HepG2 (cell line): ENCODE measurements around the gene TOLLIP. TPM values are rescaled to one million over a fixed set of nuclear protein-coding genes. Genes with fewer than 3 reads are reported as not detected.
A peak's percentile ranks its signal among the peaks of the same experiment; 100 is the strongest.

Source experiments
- AFF4 ChIP-seq: sonication (generic); formaldehyde crosslinking; IDR thresholded peaks from 2 replicates; pipeline ENCODE4 v1.4.0; 2020; ENCODE audit warnings: missing genetic modification reagents
- AHR ChIP-seq: IDR thresholded peaks from 2 replicates; pipeline ENCODE4 v1.6.1; 2018; ENCODE audit warnings: missing genetic modification reagents, missing compliant biosample characterization
- ATF1 ChIP-seq: IDR thresholded peaks from 2 replicates; pipeline ENCODE4 v1.6.1; 2016; ENCODE audit warnings: mild to moderate bottlenecking, control low read depth
- CBX2 ChIP-seq, 2 experiments: fragments of 200-600 bp in 1 of 2; sonication (generic); formaldehyde crosslinking in 1 of 2; IDR thresholded peaks; 2 replicates each; pipeline versions ENCODE4 v1.7.0 to v1.8.1; 2018 to 2022; ENCODE audit warnings: low read depth in 2 of 2, low read length in 1 of 2, mild to moderate bottlenecking in 1 of 2, missing genetic modification reagents in 1 of 2
- CREM ChIP-seq, 2 experiments: sonication (generic) in 1 of 2; formaldehyde crosslinking in 1 of 2; IDR thresholded peaks; 2 replicates each; pipeline versions ENCODE4 v1.4.0 to v1.6.1; 2016 to 2020; ENCODE audit warnings: antibody characterized with exemption in 1 of 2, mild to moderate bottlenecking in 1 of 2, missing genetic modification reagents in 1 of 2
- HNRNPK ChIP-seq: fragments of 200-400 bp; formaldehyde crosslinking; IDR thresholded peaks from 2 replicates; pipeline ENCODE4 v1.6.1; 2018; ENCODE audit warnings: low read length, low read depth, moderate library complexity, mild to moderate bottlenecking; ENCODE audit not compliant: poor library complexity, severe bottlenecking
- IKZF1 ChIP-seq: fragments of 450-650 bp; IDR thresholded peaks from 2 replicates; pipeline ENCODE4 v1.7.1; 2016
- MED8 ChIP-seq: sonication (generic); formaldehyde crosslinking; IDR thresholded peaks from 2 replicates; pipeline ENCODE4 v1.8.1; 2023; ENCODE audit warnings: mild to moderate bottlenecking, missing genetic modification reagents; ENCODE audit not compliant: insufficient replicate concordance
- MTF1 ChIP-seq: sonication (generic); formaldehyde crosslinking; IDR thresholded peaks from 2 replicates; pipeline ENCODE4 v1.5.0; 2020; ENCODE audit warnings: missing genetic modification reagents
- SIX4 ChIP-seq: sonication (generic); formaldehyde crosslinking; IDR thresholded peaks from 2 replicates; pipeline ENCODE4 v1.4.0; 2020; ENCODE audit warnings: missing genetic modification reagents
- SMARCE1 ChIP-seq: fragments of 450-650 bp; IDR thresholded peaks from 2 replicates; pipeline ENCODE4 v1.6.1; 2017; ENCODE audit warnings: borderline replicate concordance
- SP140L ChIP-seq: sonication (generic); formaldehyde crosslinking; IDR thresholded peaks from 2 replicates; pipeline ENCODE4 v1.4.0; 2020; ENCODE audit warnings: missing genetic modification reagents, borderline replicate concordance
- STAG1 ChIP-seq: sonication (generic); formaldehyde crosslinking; IDR thresholded peaks from 2 replicates; pipeline ENCODE4 v1.4.0; 2020; ENCODE audit warnings: missing genetic modification reagents
- TEAD3 ChIP-seq: optimal IDR thresholded peaks from 2 replicates; pipeline ENCODE3; 2016; ENCODE audit warnings: borderline replicate concordance
- U2AF1 ChIP-seq: fragments of 200-400 bp; formaldehyde crosslinking; optimal IDR thresholded peaks from 2 replicates; pipeline ENCODE3; 2017; ENCODE audit warnings: mild to moderate bottlenecking, low read depth, low read length
- ZBTB49 ChIP-seq: sonication (generic); formaldehyde crosslinking; IDR thresholded peaks from 2 replicates; pipeline ENCODE4 v1.4.0; 2020; ENCODE audit warnings: missing genetic modification reagents, borderline replicate concordance
- ZFYVE20 ChIP-seq: sonication (generic); formaldehyde crosslinking; IDR thresholded peaks from 2 replicates; pipeline ENCODE4 v1.8.0; 2023; ENCODE audit warnings: low read depth, mild to moderate bottlenecking, moderate library complexity, missing genetic modification reagents, borderline replicate concordance
- ZNF136 ChIP-seq: sonication (generic); formaldehyde crosslinking; IDR thresholded peaks from 2 replicates; pipeline ENCODE4 v1.8.1; 2022; ENCODE audit warnings: low read depth, mild to moderate bottlenecking, moderate library complexity, missing genetic modification reagents
- ZNF557 ChIP-seq: sonication (generic); formaldehyde crosslinking; IDR thresholded peaks from 2 replicates; pipeline ENCODE4 v1.4.0; 2020; ENCODE audit warnings: missing genetic modification reagents
- ZNF614 ChIP-seq: IDR thresholded peaks from 2 replicates; pipeline ENCODE4 v1.6.1; 2018; ENCODE audit warnings: missing biosample characterization, missing genetic modification reagents, inconsistent platforms, borderline replicate concordance
- ZNF724P ChIP-seq: sonication (generic); formaldehyde crosslinking; IDR thresholded peaks from 2 replicates; pipeline ENCODE4 v1.8.0; 2022; ENCODE audit warnings: missing genetic modification reagents, borderline replicate concordance
- ZNF746 ChIP-seq: sonication (generic); formaldehyde crosslinking; IDR thresholded peaks from 2 replicates; pipeline ENCODE4 v1.8.0; 2022; ENCODE audit warnings: mild to moderate bottlenecking, missing genetic modification reagents
- ZNF775 ChIP-seq: sonication (generic); formaldehyde crosslinking; IDR thresholded peaks from 2 replicates; pipeline ENCODE4 v1.4.0; 2020; ENCODE audit warnings: missing genetic modification reagents, mild to moderate bottlenecking, moderate library complexity, borderline replicate concordance
- polyA plus RNA-seq, 8 experiments: library from polyadenylated mRNA; depleted of rRNA in 3 of 8; stranded (reverse) in 7 of 8; unstranded in 1 of 8; fragments of >200 nt; fragmentation: Illumina TruSeq in 4 of 8; extraction: Trizol in 4 of 8; gene quantifications; 2 replicates each; pipeline versions ENCODE4 v1.2.1 to v1.2.3, GENCODE V29; 2011 to 2016; ENCODE audit warnings: low read depth in 4 of 8, missing spikeins in 1 of 8, mixed read lengths in 1 of 8; ENCODE audit not compliant: insufficient read depth in 1 of 8
- total RNA-seq, 5 experiments: library from RNA; depleted of rRNA; stranded (reverse); fragments of >200 nt; fragmentation: Illumina TruSeq; extraction: Trizol; gene quantifications; 2 replicates each; pipeline ENCODE4 v1.2.3, GENCODE V29; 2016; ENCODE audit warnings: low read depth in 1 of 5

TOLLIP gene
- total and polyA plus RNA-seq, 2 of the 13 experiments (the other 11 are each of a cell fraction or from before 2014, with no cell fraction given): 25.9 to 47.5 TPM

GRCh38 chr11:1262172-1263006 lies 47.0 kb downstream of the TOLLIP start (continued):
- TF ChIP-seq ZFYVE20 (CRISPR knock-in tag): no peak
- TF ChIP-seq TEAD3: peak; percentile 65
- no peak for TF ChIP-seq ZBTB49 (CRISPR knock-in tag)
- TF ChIP-seq ZNF724P (CRISPR knock-in tag): no peak
- TF ChIP-seq SIX4 (CRISPR knock-in tag): no peak
- 0 out of 2 replicates have a peak, but pooled peaks have one; percentile 45 for TF ChIP-seq ZNF136 (CRISPR knock-in tag)
- no peak for TF ChIP-seq SMARCE1
- TF ChIP-seq IKZF1: no peak
- TF ChIP-seq MTF1: no peak
- TF ChIP-seq HNRNPK: no peak
- 0 out of 2 replicates have a peak, but pooled peaks have one; percentile 31 for TF ChIP-seq AHR (CRISPR knock-in tag)
- TF ChIP-seq SP140L (CRISPR knock-in tag): no peak
- TF ChIP-seq ATF1 (CRISPR knock-in tag): no peak
- no peak for TF ChIP-seq AFF4 (CRISPR knock-in tag)
- TF ChIP-seq CBX2 (IDR thresholded peaks at IDR 0.05; ENCODE audit: low read depth, low read length): no peak
- no peak for TF ChIP-seq CBX2 (CRISPR knock-in tag; IDR thresholded peaks at IDR 0.05; ENCODE audit: low read depth)
- TF ChIP-seq MED8 (CRISPR knock-in tag): peak; percentile 38
- peak; percentile 57; the same call in 1 of the 2 replicates for TF ChIP-seq CREM (IDR thresholded peaks at IDR 0.05)
- no peak for TF ChIP-seq CREM (CRISPR knock-in tag; IDR thresholded peaks at IDR 0.05)
- no peak for TF ChIP-seq ZNF557 (CRISPR knock-in tag)
- no peak for TF ChIP-seq ZNF775
- no peak for TF ChIP-seq ZNF614 (CRISPR knock-in tag)
- no peak for TF ChIP-seq STAG1 (CRISPR knock-in tag)
- TF ChIP-seq U2AF1: no peak
- peak; percentile 42; the same call in 1 of the 2 replicates for TF ChIP-seq ZNF746
